Measurements from ENCODE around the gene TARBP1.

GRCh38 chr1:234481771-234482170 is 2.8 kb upstream of the TARBP1 start:
- TF ChIP-seq CTCF (IDR thresholded peaks at IDR 0.05) (no peak), POLR2A (IDR thresholded peaks at IDR 0.05) (no peak)

Data from testis (tissue), 2 donors.